ENCODE measurements around the gene PHF12. TPM values are rescaled to one million over a fixed set of nuclear protein-coding genes. Genes with fewer than 3 reads are reported as not detected.

Gene PHF12
- polyA plus RNA-seq, 2 of the 4 experiments (the other 2 are of a cell fraction): 25.3 to 29.9 TPM

- ChIA-PET CTCF (interaction anchor here (1.1 to 7.8 kb wide), 10 partner anchors 9 to 150 kb away, joined by 3 to 255 read pairs (median 6); no protein-coding TSS in a partner anchor), POLR2A (no interaction called here)
Measured at GRCh38 chr17:28974451-28974850, 23.1 kb upstream of the PHF12 start.

GRCh38 chr17:28973425-28973824 is 22.1 kb upstream of the PHF12 start:
- Histone ChIP-seq H3K4me2 (no peak overlapping the region), H3K4me1 (no peaks in the 10 kb centered on the region), H3K4me3 (no peak overlapping the region), H3K9me3 (no peaks in the 10 kb centered on the region), H3K27ac (no peak overlapping the region)
- TF ChIP-seq CBX2 (IDR thresholded peaks at IDR 0.05; ENCODE audit: borderline replicate concordance, low read depth) (no peak), RNF2 (IDR thresholded peaks at IDR 0.05; ENCODE audit: borderline replicate concordance, low read depth) (no peak), FOSL2 (IDR thresholded peaks at IDR 0.05) (no peak), FOSL2 (CRISPR knock-in tag; IDR thresholded peaks at IDR 0.05) (no peak), HOXB13 (CRISPR knock-in tag; IDR thresholded peaks at IDR 0.05; ENCODE audit: low read depth) (no peak), POLR2A (IDR thresholded peaks at IDR 0.05; ENCODE audit: low read length) (no peak), RCOR1 (IDR thresholded peaks at IDR 0.05; ENCODE audit: low read depth, low read length) (no peak)
- DNase-seq (ENCODE audit: low read depth in 1 of 2, low spot score in 1 of 2) (no peak), FAIRE-seq (no peak), ATAC-seq (peak in 1 of 2 experiments; percentile 26; a peak in 1 of 6 replicates)
- CTCF ChIA-PET: interaction anchor here (0.8 to 7.8 kb wide), 17 partner anchors 9 to 246 kb away, joined by 3 to 255 read pairs (median 4); no protein-coding TSS in a partner anchor
- WGBS (ENCODE audit: missing lambda C conversion rate): 84% methylated on average over 2 of the region's 2 CpGs
- POLR2A ChIA-PET: no interaction called here

More at GRCh38 chr17:28974451-28974850, 23.1 kb upstream of the PHF12 start:
- H3K4me2 ChIP-seq: no peak overlapping the region
- H3K4me1 ChIP-seq: no peaks in the 10 kb centered on the region
- WGBS (ENCODE audit: missing lambda C conversion rate): 71% methylated on average over 4 of the region's 4 CpGs
- H3K27ac ChIP-seq: no peak overlapping the region
- no peak overlapping the region for H3K4me3 ChIP-seq
- DNase-seq (ENCODE audit: low read depth in 1 of 2, low spot score in 1 of 2) (no peak), FAIRE-seq (no peak), ATAC-seq (no peak)
- TF ChIP-seq RFX5 (IDR thresholded peaks at IDR 0.05): no peak
- no peak for TF ChIP-seq ESRRA (IDR thresholded peaks at IDR 0.05; ENCODE audit: borderline replicate concordance, low read length)
- TF ChIP-seq TP53 (CRISPR knock-in tag; IDR thresholded peaks at IDR 0.05): no peak
- no peak for TF ChIP-seq HOXB13 (CRISPR knock-in tag; IDR thresholded peaks at IDR 0.05; ENCODE audit: low read depth)
- TF ChIP-seq MAFK (IDR thresholded peaks at IDR 0.05; ENCODE audit: partially characterized antibody): no peak
- TF ChIP-seq ZNF302 (CRISPR knock-in tag; IDR thresholded peaks at IDR 0.05): no peak
- no peak for TF ChIP-seq CTCF (IDR thresholded peaks at IDR 0.05)
- TF ChIP-seq PHF8 (IDR thresholded peaks at IDR 0.05; ENCODE audit: borderline replicate concordance, low read depth): no peak
- TF ChIP-seq KDM5A (IDR thresholded peaks at IDR 0.05): no peak
- H3K9me3 ChIP-seq: no peaks in the 10 kb centered on the region

GRCh38 chr17:28972437-28972836 is 21.1 kb upstream of the PHF12 start:
- no peak for FAIRE-seq
- no peak overlapping the region for H3K4me3 ChIP-seq
- 58% methylated on average over 10 of the region's 10 CpGs for whole genome bisulfite sequencing (ENCODE audit: missing lambda C conversion rate)
- ChIA-PET CTCF (interaction anchor here (0.8 to 7.8 kb wide), 8 partner anchors 8 to 247 kb away, joined by 3 to 255 read pairs (median 6); no protein-coding TSS in a partner anchor), POLR2A (no interaction called here)
- no peak for ATAC-seq
- H3K27ac ChIP-seq: no peak overlapping the region
- H3K4me2 ChIP-seq: no peak overlapping the region
- TF ChIP-seq USF2 (IDR thresholded peaks at IDR 0.05) (no peak), EHMT2 (IDR thresholded peaks at IDR 0.05; ENCODE audit: low read depth) (no peak), EP300 (IDR thresholded peaks at IDR 0.05) (no peak), NR3C1 (IDR thresholded peaks at IDR 0.05) (no peak), PHF8 (IDR thresholded peaks at IDR 0.05; ENCODE audit: borderline replicate concordance, low read depth) (no peak), BHLHE40 (IDR thresholded peaks at IDR 0.05; ENCODE audit: low read depth, low read length) (no peak), HOXB5 (CRISPR knock-in tag; IDR thresholded peaks at IDR 0.05) (no peak), NPAS2 (CRISPR knock-in tag; IDR thresholded peaks at IDR 0.05; ENCODE audit: borderline replicate concordance) (no peak), FOSB (CRISPR knock-in tag; IDR thresholded peaks at IDR 0.05) (no peak), RAD21 (conservative IDR thresholded peaks at IDR 0.05 in 1 of 2, IDR thresholded peaks at IDR 0.05 in 1 of 2) (no peak), MYC (IDR thresholded peaks at IDR 0.05; ENCODE audit: borderline replicate concordance, low read length) (no peak), TP53 (CRISPR knock-in tag; IDR thresholded peaks at IDR 0.05) (no peak), FOSL2 (IDR thresholded peaks at IDR 0.05) (no peak), FOSL2 (CRISPR knock-in tag; IDR thresholded peaks at IDR 0.05) (no peak), RNF2 (IDR thresholded peaks at IDR 0.05; ENCODE audit: borderline replicate concordance, low read depth) (no peak), HOXB13 (CRISPR knock-in tag; IDR thresholded peaks at IDR 0.05; ENCODE audit: low read depth) (no peak)
- no peak for DNase-seq (ENCODE audit: low read depth in 1 of 2, low spot score in 1 of 2)
- H3K4me1 ChIP-seq: no peaks in the 10 kb centered on the region
- no peaks in the 10 kb centered on the region for H3K9me3 ChIP-seq

Data from A549 (cell line).